Right lung (tissue), 5 donors: Measurements from ENCODE around the gene RYR1. TPM values are rescaled to one million over a fixed set of nuclear protein-coding genes. Genes with fewer than 3 reads are reported as not detected.
"Not testable (repeated sequence)": the region's sequence is repeated elsewhere in the genome, so short reads cannot be mapped to it uniquely, and the experiment has no call there.

Experiments
- DNase-seq, 2 donors: peaks; one replicate each; pipeline ENCODE4 v3.0.0-alpha.2; 2013
- polyA plus RNA-seq, 5 donors: library from polyadenylated mRNA; unstranded; fragments of 120-200 nt; gene quantifications; one replicate each; pipeline versions ENCODE4 v1.2.1 to v1.2.3, GENCODE V29; 2013; ENCODE audit warnings: inconsistent platforms in 1 of 5, low replicate concordance in 1 of 5; ENCODE audit not compliant: insufficient read length in 5 of 5, insufficient read depth in 1 of 5

The RYR1 gene
- polyA plus RNA-seq, 5 donors = 2.0 to 24.3 (median 3.7) TPM

- peak; percentile 29 to 36 for DNase-seq
Observed at GRCh38 chr19:38514812-38515633, 81.5 kb downstream of the RYR1 start.

- no peak for DNase-seq
Observed at GRCh38 chr19:38515896-38516295, 82.4 kb downstream of the RYR1 start.

GRCh38 chr19:38516802-38517201, 83.3 kb downstream of the RYR1 start:
- DNase-seq = no peak

- DNase-seq = no peak
Observed at GRCh38 chr19:38517321-38517720, 83.8 kb downstream of the RYR1 start.

GRCh38 chr19:38517980-38518379, 84.5 kb downstream of the RYR1 start:
- not testable (repeated sequence) for DNase-seq

GRCh38 chr19:38519168-38519567, 85.7 kb downstream of the RYR1 start:
- DNase-seq = no peak

- DNase-seq = no peak
Observed at GRCh38 chr19:38519988-38520387, 86.5 kb downstream of the RYR1 start.

GRCh38 chr19:38522915-38523314, 89.4 kb downstream of the RYR1 start:
- no peak for DNase-seq

GRCh38 chr19:38523319-38523718, 89.8 kb downstream of the RYR1 start:
- no peak for DNase-seq

GRCh38 chr19:38524369-38524768, 90.9 kb downstream of the RYR1 start:
- no peak for DNase-seq

- DNase-seq = no peak
Observed at GRCh38 chr19:38524994-38525634, 91.6 kb downstream of the RYR1 start.

- DNase-seq = no peak
Observed at GRCh38 chr19:38526430-38526829, 92.9 kb downstream of the RYR1 start.

- DNase-seq = no peak
Observed at GRCh38 chr19:38527466-38528136, 94.1 kb downstream of the RYR1 start.

GRCh38 chr19:38528213-38528755, 94.8 kb downstream of the RYR1 start:
- no peak for DNase-seq

GRCh38 chr19:38528931-38529330, 95.4 kb downstream of the RYR1 start:
- no peak for DNase-seq

GRCh38 chr19:38531515-38531914, 98.0 kb downstream of the RYR1 start:
- DNase-seq = no peak

GRCh38 chr19:38532939-38533338, 99.4 kb downstream of the RYR1 start:
- DNase-seq = no peak

- DNase-seq = no peak
Observed at GRCh38 chr19:38534574-38534973, 101.1 kb downstream of the RYR1 start.

- no peak for DNase-seq
Observed at GRCh38 chr19:38535212-38535611, 101.7 kb downstream of the RYR1 start.

- DNase-seq = no peak
Observed at GRCh38 chr19:38537071-38537936, 103.8 kb downstream of the RYR1 start.

GRCh38 chr19:38538386-38538785, 104.9 kb downstream of the RYR1 start:
- no peak for DNase-seq
